Measurements from ENCODE around the gene MRPS18A. TPM values are rescaled to one million over a fixed set of nuclear protein-coding genes. Genes with fewer than 3 reads are reported as not detected.

The MRPS18A gene
- total and polyA plus RNA-seq, 2 of the 13 experiments (the other 11 are each of a cell fraction or from before 2014, with no cell fraction given): 87.8 to 89.1 TPM

GRCh38 chr6:43699564-43700186 lies 12.1 kb upstream of the MRPS18A start (continued):
- no peak; the same call in 1 of the 2 replicates for TF ChIP-seq SOX13 (IDR thresholded peaks at IDR 0.05)
- peak in 1 of 2 experiments; percentile 46; a peak in 1 of 4 replicates for TF ChIP-seq SOX13 (CRISPR knock-in tag; conservative IDR thresholded peaks at IDR 0.05 in 1 of 2, IDR thresholded peaks at IDR 0.05 in 1 of 2)
- TF ChIP-seq ATF2 (CRISPR knock-in tag; IDR thresholded peaks at IDR 0.05): no peak
- TF ChIP-seq HOXA9 (CRISPR knock-in tag; IDR thresholded peaks at IDR 0.05; ENCODE audit: borderline replicate concordance): no peak
- no peak for TF ChIP-seq KDM5A (IDR thresholded peaks at IDR 0.05; ENCODE audit: borderline replicate concordance, low read length)
- TF ChIP-seq ARNT2 (CRISPR knock-in tag; IDR thresholded peaks at IDR 0.05; ENCODE audit: low read depth): no peak
- TF ChIP-seq ZHX2 (IDR thresholded peaks at IDR 0.05; ENCODE audit: low read depth): no peak
- no peak for TF ChIP-seq ZHX2 (CRISPR knock-in tag; IDR thresholded peaks at IDR 0.05; ENCODE audit: borderline replicate concordance)
- TF ChIP-seq CEBPZ (IDR thresholded peaks at IDR 0.05; ENCODE audit: low read length): no peak

All from HepG2 (cell line).